H1 (cell line): ENCODE data around the gene PLEKHA4. TPM values are rescaled to one million over a fixed set of nuclear protein-coding genes. Genes with fewer than 3 reads are reported as not detected.
"Not testable (repeated sequence)": the region's sequence is repeated elsewhere in the genome, so short reads cannot be mapped to it uniquely, and the experiment has no call there.

Experiments
- CTCF ChIA-PET: fragments of 300-600 bp; sonication (Branson Sonifier 250); formaldehyde crosslinking; loops from one replicate; lab custom pipeline; 2021; ENCODE audit not compliant: partially characterized antibody; lab: Charles Lee
- POLR2A ChIA-PET: fragments of 300-600 bp; sonication (Branson Sonifier 250); formaldehyde crosslinking; loops from one replicate; lab custom pipeline; 2021; ENCODE audit warnings: inconsistent platforms; ENCODE audit not compliant: partially characterized antibody; lab: Charles Lee
- DNase-seq, 2 experiments: peaks; one replicate each; pipeline versions ENCODE4 v3.0.0 to v3.0.0-alpha.2; 2010 to 2022; ENCODE audit warnings: low spot score in 2 of 2, low read depth in 1 of 2, mixed read lengths in 1 of 2
- FAIRE-seq: peaks from 2 replicates; lab custom pipeline; 2011; peaks lifted over from hg19 to GRCh38; lab: Jason Lieb, UNC
- H2AFZ ChIP-seq: 2 replicates; pipeline ENCODE4 v1.8.1; 2012; ENCODE audit warnings: low read length, inconsistent platforms
- H2AK5ac ChIP-seq: 2 replicates; pipeline ENCODE4 v1.6.1; 2013; ENCODE audit warnings: low read depth, low read length
- H2BK120ac ChIP-seq: replicated peaks from 2 replicates; pipeline ENCODE3; 2013; ENCODE audit warnings: low read depth, low read length, inconsistent platforms
- H2BK12ac ChIP-seq: 2 replicates; pipeline ENCODE4 v1.6.1; 2013; ENCODE audit warnings: low read depth, low read length
- H2BK15ac ChIP-seq: 2 replicates; pipeline ENCODE4 v1.6.1; 2013; ENCODE audit warnings: low read length
- H2BK20ac ChIP-seq: 2 replicates; pipeline ENCODE4 v1.6.1; 2013; ENCODE audit warnings: low read length
- H2BK5ac ChIP-seq: 2 replicates; pipeline ENCODE4 v1.6.1; 2013; ENCODE audit warnings: low read depth, low read length
- H3K14ac ChIP-seq: 2 replicates; pipeline ENCODE4 v1.6.1; 2013; ENCODE audit warnings: inconsistent platforms; ENCODE audit not compliant: insufficient read length
- H3K18ac ChIP-seq: 2 replicates; pipeline ENCODE4 v1.6.1; 2013; ENCODE audit warnings: low read length; ENCODE audit errors: extremely low read depth
- H3K23ac ChIP-seq: 2 replicates; pipeline ENCODE4 v1.6.1; 2013; ENCODE audit warnings: inconsistent platforms; ENCODE audit not compliant: insufficient read length
- H3K23me2 ChIP-seq: 2 replicates; pipeline ENCODE4 v1.6.1; 2013; ENCODE audit warnings: low read depth, low read length
- H3K27ac ChIP-seq: 2 replicates; pipeline ENCODE4 v1.6.1; 2011; ENCODE audit warnings: low read depth, low read length, inconsistent platforms
- H3K27me3 ChIP-seq, 4 experiments: replicated peaks in 1 of 4; 1 replicate in 1 of 4; 2 replicates in 3 of 4; pipeline versions ENCODE4 v1.6.1 to v1.8.1; 2011 to 2013; ENCODE audit warnings: low read length in 3 of 4, mild to moderate bottlenecking in 3 of 4, inconsistent platforms in 2 of 4, mixed read lengths in 2 of 4, moderate library complexity in 1 of 4; ENCODE audit not compliant: control insufficient read depth in 3 of 4, insufficient read depth in 3 of 4; ENCODE audit errors: extremely low read depth in 1 of 4
- H3K36me3 ChIP-seq, 4 experiments: 2 replicates each; pipeline versions ENCODE4 v1.6.1 to v1.8.1; 2011 to 2013; ENCODE audit warnings: mild to moderate bottlenecking in 4 of 4, low read length in 3 of 4, moderate library complexity in 2 of 4, control low read depth in 1 of 4, inconsistent platforms in 1 of 4; ENCODE audit not compliant: insufficient read depth in 4 of 4, control insufficient read depth in 2 of 4
- H3K4ac ChIP-seq: replicated peaks from 2 replicates; pipeline ENCODE3; 2013; ENCODE audit warnings: low read length, low read depth, mixed read lengths, inconsistent platforms; ENCODE audit not compliant: insufficient read length
- H3K4me1 ChIP-seq, 4 experiments: replicated peaks in 1 of 4; 1 replicate in 1 of 4; 2 replicates in 3 of 4; pipeline versions ENCODE4 v1.6.1 to v1.8.1; 2011 to 2013; ENCODE audit warnings: low read length in 3 of 4, inconsistent platforms in 2 of 4, mixed read lengths in 1 of 4; ENCODE audit not compliant: insufficient read depth in 4 of 4, control insufficient read depth in 3 of 4
- H3K4me2 ChIP-seq, 2 experiments: 2 replicates each; pipeline versions ENCODE4 v1.6.1 to v1.8.1; 2011 to 2013; ENCODE audit warnings: low read depth in 2 of 2, low read length in 2 of 2, control low read depth in 1 of 2, inconsistent platforms in 1 of 2, mild to moderate bottlenecking in 1 of 2; ENCODE audit not compliant: insufficient read depth in 1 of 2
- H3K4me3 ChIP-seq, 4 experiments: fragments of 200-600, 300-600 bp in 1 of 4; sonication (generic), shearing (Covaris generic), sonication (Bioruptor Twin) in 1 of 4; 2 replicates each; pipeline versions ENCODE4 v1.5.1 to v1.8.1; 2011 to 2016; ENCODE audit warnings: low read length in 4 of 4, low read depth in 3 of 4, control low read depth in 2 of 4, inconsistent platforms in 2 of 4, mild to moderate bottlenecking in 2 of 4, mixed read lengths in 1 of 4, moderate library complexity in 1 of 4; ENCODE audit not compliant: insufficient read depth in 2 of 4; ENCODE audit errors: extremely low read depth in 1 of 4
- H3K56ac ChIP-seq: replicated peaks from 2 replicates; pipeline ENCODE3; 2013; ENCODE audit warnings: low read depth, mild to moderate bottlenecking, mixed read lengths, low read length, inconsistent platforms; ENCODE audit not compliant: insufficient read length
- H3K79me1 ChIP-seq: 2 replicates; pipeline ENCODE4 v1.6.1; 2013; ENCODE audit warnings: low read depth, low read length, control low read depth
- H3K79me2 ChIP-seq, 2 experiments: 2 replicates each; pipeline versions ENCODE4 v1.6.1 to v1.8.1; 2012 to 2013; ENCODE audit warnings: low read length in 2 of 2, mild to moderate bottlenecking in 2 of 2, inconsistent platforms in 1 of 2; ENCODE audit not compliant: insufficient read depth in 2 of 2, control insufficient read depth in 1 of 2
- H3K9ac ChIP-seq, 4 experiments: replicated peaks in 1 of 4; 1 replicate in 1 of 4; 2 replicates in 3 of 4; pipeline versions ENCODE4 v1.6.1 to v1.8.1; 2011 to 2013; ENCODE audit warnings: low read depth in 3 of 4, low read length in 3 of 4, control low read depth in 2 of 4, mild to moderate bottlenecking in 2 of 4, moderate library complexity in 2 of 4, inconsistent platforms in 1 of 4; ENCODE audit errors: extremely low read depth in 1 of 4
- H3K9me3 ChIP-seq, 2 experiments: 2 replicates each; pipeline versions ENCODE4 v1.6.1 to v1.8.1; 2012 to 2013; ENCODE audit warnings: mild to moderate bottlenecking in 2 of 2, moderate library complexity in 2 of 2, control low read depth in 1 of 2, inconsistent platforms in 1 of 2, low read depth in 1 of 2, low read length in 1 of 2, mixed read lengths in 1 of 2; ENCODE audit not compliant: insufficient read depth in 2 of 2
- H4K20me1 ChIP-seq, 2 experiments: replicated peaks in 1 of 2; 2 replicates each; pipeline versions ENCODE3 to v1.8.1; 2011 to 2013; ENCODE audit warnings: inconsistent platforms in 2 of 2, low read length in 2 of 2, mild to moderate bottlenecking in 1 of 2; ENCODE audit not compliant: insufficient read depth in 2 of 2, control insufficient read depth in 1 of 2
- H4K5ac ChIP-seq: 2 replicates; pipeline ENCODE4 v1.6.1; 2013; ENCODE audit warnings: low read length, low read depth, mixed read lengths, inconsistent platforms; ENCODE audit not compliant: insufficient read length
- H4K8ac ChIP-seq: 2 replicates; pipeline ENCODE4 v1.8.0; 2013; ENCODE audit warnings: mild to moderate bottlenecking, moderate library complexity, low read length, inconsistent platforms; ENCODE audit not compliant: insufficient read depth; ENCODE audit errors: extremely low read depth
- H4K91ac ChIP-seq: replicated peaks from 2 replicates; pipeline ENCODE3; 2013; ENCODE audit warnings: low read length, mixed read lengths, inconsistent platforms; ENCODE audit not compliant: insufficient read length
- WGBS, 2 experiments: shearing (Covaris generic) in 1 of 2; methylation state at CpG; one replicate each; pipeline versions ENCODE4 v1.1.6 to v1.1.7; 2013 to 2015; ENCODE audit warnings: low lambda C conversion rate in 2 of 2, mixed read lengths in 2 of 2, inconsistent platforms in 1 of 2, low coverage in 1 of 2, missing lambda C conversion rate in 1 of 2; ENCODE audit not compliant: insufficient replicate concordance in 2 of 2, insufficient coverage in 1 of 2, insufficient read length in 1 of 2; ENCODE audit errors: extremely low coverage in 1 of 2, missing lambda C conversion rate in 1 of 2; 5-methylcytosine and 5-hydroxymethylcytosine counted together
- polyA plus RNA-seq, 7 experiments: library from polyadenylated mRNA; depleted of rRNA in 3 of 7; stranded (reverse) in 5 of 7; unstranded in 2 of 7; fragments of >200 nt in 5 of 7; fragments of 200-250 nt in 2 of 7; gene quantifications; 1 replicate in 5 of 7; 2 replicates in 1 of 7; 4 replicates in 1 of 7; pipeline versions ENCODE4 v1.2.1 to v1.2.3, GENCODE V29; 2011 to 2013; ENCODE audit warnings: missing spikeins in 2 of 7, mixed read lengths in 2 of 7
- total RNA-seq: library from RNA; stranded (reverse); fragmentation: NEBNext Ultra II Directional; extraction: Animal tissue kit (Norgen Biotek cat#: 25700); gene quantifications from 2 replicates; pipeline ENCODE4 v1.2.1, GENCODE V29; 2021

The PLEKHA4 gene
- total and polyA plus RNA-seq, 2 of the 8 experiments (the other 6 are each of a cell fraction or from before 2014, with no cell fraction given): 8.2 to 18.0 TPM

DNA sequence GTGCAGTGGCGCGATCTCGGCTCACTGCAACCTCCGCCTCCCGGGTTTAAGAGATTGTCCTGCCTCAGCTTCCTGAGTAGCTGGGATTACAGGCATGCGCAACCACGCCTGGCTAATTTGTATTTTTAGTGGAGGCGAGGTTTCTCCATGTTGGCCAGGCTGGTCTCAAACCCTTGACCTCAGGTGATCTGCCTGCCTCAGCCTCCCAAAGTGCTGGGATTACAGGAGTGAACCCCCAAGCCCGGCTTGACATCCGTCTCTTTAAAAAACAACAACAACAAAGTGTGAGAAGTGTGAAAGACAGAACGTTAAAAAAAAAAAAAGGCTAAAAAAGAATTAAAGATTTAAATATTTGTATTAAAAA lies 31.0 kb upstream of the PLEKHA4 start:
- H3K4me3 ChIP-seq: peak overlapping the region; percentile 58 to 90 (median 84); a peak in 7 of 8 replicates
- H3K9me3 ChIP-seq, H3K23ac ChIP-seq, H3K27me3 ChIP-seq, H4K91ac ChIP-seq, DNase-seq, H4K20me1 ChIP-seq, H3K27ac ChIP-seq, H4K5ac ChIP-seq, H2BK12ac ChIP-seq, H3K23me2 ChIP-seq, H3K4ac ChIP-seq, H2BK15ac ChIP-seq, H2AK5ac ChIP-seq, H2BK20ac ChIP-seq, H2BK120ac ChIP-seq, H3K18ac ChIP-seq, H3K4me1 ChIP-seq, H3K36me3 ChIP-seq, FAIRE-seq, H3K14ac ChIP-seq, H3K56ac ChIP-seq, H2AFZ ChIP-seq, H4K8ac ChIP-seq, H3K9ac ChIP-seq, H3K79me1 ChIP-seq: not testable (repeated sequence)
- CTCF ChIA-PET: interaction anchor here (0.6 to 1.4 kb wide), 7 partner anchors 10 to 117 kb away, joined by 3 to 7 read pairs (median 3); no protein-coding TSS in a partner anchor
- peak overlapping the region; percentile 81 to 88 for H3K4me2 ChIP-seq
- 86% methylated on average over 11 of the region's 11 CpGs; no CpG with 5 or more reads in 1 of the 2 experiments for WGBS, 2 experiments
- 0 out of 2 replicates have a peak overlapping the region, but pooled peaks have one; percentile 68 for H2BK5ac ChIP-seq
- POLR2A ChIA-PET: interaction anchor here (0.6 to 2.4 kb wide), 12 partner anchors 14 to 604 kb away, joined by 3 to 32 read pairs (median 4); partner anchors contain the start of genes BCAT2, FTL and PPP1R15A
- peaks cover 0 to 15% of the 10 kb centered on the region in 2 experiments; a peak in 2 of 4 replicates for H3K79me2 ChIP-seq
